ENCODE data around the gene CIDEC. TPM values are rescaled to one million over a fixed set of nuclear protein-coding genes. Genes with fewer than 3 reads are reported as not detected.
A peak's percentile ranks its signal among the peaks of the same experiment; 100 is the strongest.

Gene CIDEC
- total and polyA plus RNA-seq, 9 of the 15 experiments (the other 6 are each of a cell fraction or from before 2014, with no cell fraction given) = not detected

DNA sequence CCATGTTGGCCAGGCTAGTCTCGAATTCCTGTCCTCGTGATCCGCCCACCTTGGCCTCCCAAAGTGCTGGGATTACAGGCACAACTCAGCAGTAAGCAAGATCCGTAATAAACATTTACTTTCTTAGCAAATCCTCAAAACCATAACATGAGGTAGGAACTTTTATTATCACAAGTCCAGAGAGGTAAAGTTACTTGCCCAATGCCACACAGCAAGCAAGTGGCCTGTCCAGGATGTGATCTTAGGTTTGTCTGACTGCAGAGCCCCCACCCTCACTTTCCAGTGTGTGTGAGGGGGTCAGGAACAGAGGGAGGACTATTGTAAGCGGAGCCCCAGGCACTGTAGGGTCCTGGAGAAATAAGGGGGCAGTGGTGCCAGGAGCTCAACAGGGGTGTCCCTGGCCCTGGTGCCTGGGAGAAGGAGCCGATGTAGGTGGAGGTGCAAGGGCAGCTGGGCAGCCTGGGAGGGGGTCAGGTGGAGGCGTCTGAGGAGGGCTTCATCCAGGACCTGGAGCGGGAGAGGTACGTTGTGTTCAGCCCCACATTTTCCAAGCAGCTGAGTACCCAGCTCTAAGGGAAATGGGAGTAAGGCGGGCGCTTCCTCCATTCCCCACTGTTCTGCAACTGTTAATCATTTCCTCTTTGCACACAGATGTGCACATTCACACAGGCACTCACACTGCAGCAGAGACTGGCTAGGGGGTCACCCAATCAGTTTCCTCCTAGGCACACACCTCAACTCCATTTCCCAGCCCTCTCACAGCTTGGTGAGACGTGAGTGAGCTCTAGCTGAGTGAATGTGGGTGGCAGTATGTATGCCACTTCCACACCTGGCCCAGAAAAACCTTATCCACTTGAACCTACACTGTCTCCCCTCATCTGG, 42.1 kb downstream of the CIDEC start:
- intact Hi-C loops (cut with micrococcal nuclease) (no loop called here), in situ Hi-C loops (cut with MboI) (loop anchor here (25.0 kb wide), 1 partner anchor 899 kb away; no protein-coding TSS in a partner anchor)
- ATAC-seq = no peak
- ChIA-PET CTCF (ENCODE audit: low intra/inter-chr PET ratio) (no interaction called here), POLR2A (interaction anchor here (0.8 to 2.7 kb wide), 6 partner anchors 9 to 502 kb away, joined by 3 to 6 read pairs (median 3); partner anchors contain the start of genes ARPC4 and TADA3)
- H3K79me2 ChIP-seq (ENCODE audit: control insufficient read depth, insufficient read depth, low read length) = peaks cover 7% of the 10 kb centered on the region; the same call in 2 of the 3 replicates
- peaks cover 4% of the 10 kb centered on the region; the same call in 1 of the 2 replicates for H4K20me1 ChIP-seq (replicated peaks; ENCODE audit: control insufficient read depth, insufficient read depth, low read length)
- FAIRE-seq = no peak
- peak overlapping the region in 1 of 2 experiments; percentile 31; a peak in 1 of 4 replicates for H3K9ac ChIP-seq (ENCODE audit: insufficient read depth in 1 of 2, low read depth in 2 of 2, low read length in 2 of 2)
- H3K27ac ChIP-seq (ENCODE audit: extremely low read depth, low read depth, low read length) = no peak overlapping the region
- no peaks in the 10 kb centered on the region for H3K27me3 ChIP-seq (ENCODE audit: control insufficient read depth in 2 of 2, insufficient read depth in 2 of 2, low read length in 2 of 2)
- H2AFZ ChIP-seq (ENCODE audit: low read depth, low read length) = no peak overlapping the region
- peaks cover 80% of the 10 kb centered on the region for H3K36me3 ChIP-seq (ENCODE audit: control insufficient read depth, insufficient read depth, low read length)
- TF ChIP-seq POLR2H (tag; IDR thresholded peaks at IDR 0.05; ENCODE audit: low read depth) (no peak), RBM25 (IDR thresholded peaks at IDR 0.05; ENCODE audit: low read depth, low read length, severe bottlenecking) (peak; percentile 54), ZNF253 (CRISPR knock-in tag; conservative IDR thresholded peaks at IDR 0.05) (no peak), ZFP36 (IDR thresholded peaks at IDR 0.05; ENCODE audit: low read depth, low read length, partially characterized antibody) (peak; percentile 64), NR1H2 (CRISPR knock-in tag; IDR thresholded peaks at IDR 0.05) (no peak), SAFB2 (IDR thresholded peaks at IDR 0.05; ENCODE audit: borderline replicate concordance, low read depth, low read length, severe bottlenecking) (no peak), BCOR (IDR thresholded peaks at IDR 0.05) (peak; percentile 68), POLR2G (IDR thresholded peaks at IDR 0.05; ENCODE audit: low read depth, low read length) (peak; percentile 49), KDM1A (IDR thresholded peaks at IDR 0.05) (0 out of 4 replicates have a peak, but pooled peaks of 1 of the 2 experiments have one; percentile 17), ADNP (tag; IDR thresholded peaks at IDR 0.05) (no peak), BRD9 (IDR thresholded peaks at IDR 0.05; ENCODE audit: low read depth, partially characterized antibody) (no peak)
- TF ChIP-seq, protein P1, sequence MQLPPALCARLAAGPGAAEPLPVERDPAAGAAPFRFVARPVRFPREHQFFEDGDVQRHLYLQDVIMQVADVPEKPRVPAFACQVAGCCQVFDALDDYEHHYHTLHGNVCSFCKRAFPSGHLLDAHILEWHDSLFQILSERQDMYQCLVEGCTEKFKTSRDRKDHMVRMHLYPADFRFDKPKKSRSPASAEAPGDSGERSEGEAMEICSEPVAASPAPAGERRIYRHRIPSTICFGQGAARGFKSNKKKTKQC (CRISPR knock-in tag; IDR thresholded peaks at IDR 0.05) = no peak
- TF ChIP-seq, protein P2, sequence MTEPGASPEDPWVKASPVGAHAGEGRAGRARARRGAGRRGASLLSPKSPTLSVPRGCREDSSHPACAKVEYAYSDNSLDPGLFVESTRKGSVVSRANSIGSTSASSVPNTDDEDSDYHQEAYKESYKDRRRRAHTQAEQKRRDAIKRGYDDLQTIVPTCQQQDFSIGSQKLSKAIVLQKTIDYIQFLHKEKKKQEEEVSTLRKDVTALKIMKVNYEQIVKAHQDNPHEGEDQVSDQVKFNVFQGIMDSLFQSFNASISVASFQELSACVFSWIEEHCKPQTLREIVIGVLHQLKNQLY (CRISPR knock-in tag; conservative IDR thresholded peaks at IDR 0.05) = no peak
- no peak overlapping the region for H3K4me2 ChIP-seq (ENCODE audit: insufficient read depth, low read length)
- BruUV-seq (replicated peaks) = no TSS peak
- WGBS (ENCODE audit: insufficient coverage, low coverage, missing lambda C conversion rate) = 91% methylated on average over 12 of the region's 12 CpGs
- no peak overlapping the region for H3K4me3 ChIP-seq
- no peak for DNase-seq (ENCODE audit: extremely low read depth in 1 of 4, low spot score in 3 of 4)
- no peaks in the 10 kb centered on the region for H3K9me3 ChIP-seq (replicated peaks; ENCODE audit: control insufficient read depth, insufficient read depth, low read depth, low read length)
- H3K9me1 ChIP-seq (ENCODE audit: control insufficient read depth, insufficient read depth, low read length) = no peaks in the 10 kb centered on the region
- peaks cover 4 to 11% of the 10 kb centered on the region in 2 experiments; a peak in 2 of 5 replicates for H3K4me1 ChIP-seq (replicated peaks in 1 of 2; ENCODE audit: control insufficient read depth in 2 of 2, insufficient read depth in 2 of 2, low read length in 2 of 2)
